GM21717 (cell line): ENCODE data around the gene RPS18.
"Not testable (repeated sequence)": the region's sequence is repeated elsewhere in the genome, so short reads cannot be mapped to it uniquely, and the experiment has no call there.

Source experiments
- ATAC-seq: cut with Tn5 transposase; IDR thresholded peaks from one replicate; pipeline ENCODE4 v1.9.1; 2021; ENCODE audit warnings: mild to moderate bottlenecking, moderate library complexity; ENCODE audit not compliant: unreplicated experiment

Gene RPS18

GRCh38 chr6:33272275-33273128 is 627 bp downstream of the RPS18 start:
- no peak for ATAC-seq

GRCh38 chr6:33273129-33273923 is 1.5 kb downstream of the RPS18 start:
- no peak for ATAC-seq

- no peak for ATAC-seq
These were observed 2.3 kb downstream of the RPS18 start for GRCh38 chr6:33273924-33274902.

GRCh38 chr6:33275795-33276580 is 4.1 kb downstream of the RPS18 start:
- not testable (repeated sequence) for ATAC-seq

- no peak for ATAC-seq
These were observed 4.6 kb downstream of the RPS18 start for GRCh38 chr6:33276581-33276863.

- peak; percentile 43 for ATAC-seq
These were observed 5.2 kb downstream of the RPS18 start, which contains the start of gene B3GALT4 for GRCh38 chr6:33276864-33277662. B3GALT4 (plus strand) TSS chr6:33277123; CDS start chr6:33277420, 297 bp downstream.

- peak; percentile 7 for ATAC-seq
These were observed 6.0 kb downstream of the RPS18 start for GRCh38 chr6:33277663-33278391.

GRCh38 chr6:33278392-33278741 is 6.5 kb downstream of the RPS18 start:
- ATAC-seq = no peak

- ATAC-seq = no peak
These were observed 6.9 kb downstream of the RPS18 start for GRCh38 chr6:33278810-33279209.

- ATAC-seq = no peak
These were observed 7.4 kb downstream of the RPS18 start for GRCh38 chr6:33279257-33279695.

- ATAC-seq = no peak
These were observed 8.2 kb downstream of the RPS18 start for GRCh38 chr6:33279971-33280511.

GRCh38 chr6:33280539-33280938 is 8.7 kb downstream of the RPS18 start:
- ATAC-seq = no peak

GRCh38 chr6:33285214-33285613 is 13.3 kb downstream of the RPS18 start:
- not testable (repeated sequence) for ATAC-seq

- ATAC-seq = no peak
These were observed 15.4 kb downstream of the RPS18 start for GRCh38 chr6:33286946-33287914.

GRCh38 chr6:33288141-33288920 is 16.5 kb downstream of the RPS18 start:
- no peak for ATAC-seq
